ENCODE data around the gene FBLN7. TPM values are rescaled to one million over a fixed set of nuclear protein-coding genes. Genes with fewer than 3 reads are reported as not detected.

FBLN7 gene
- total and polyA plus RNA-seq, 4 donors, result 0.77 to 7.0 (median 1.9) TPM

GRCh38 chr2:112153179-112153490 is 14.9 kb downstream of the FBLN7 start:
- peaks cover 0 to 8% (median 0%) of the 10 kb centered on the region in 5 donors for H3K4me1 ChIP-seq (ENCODE audit: control insufficient read depth in 5 of 5, insufficient read depth in 5 of 5, low read length in 5 of 5)
- WGBS, 2 donors, result 94 to 96% methylated on average over 12 of the region's 12 CpGs
- H3K27me3 ChIP-seq (ENCODE audit: control insufficient read depth in 3 of 3, insufficient read depth in 3 of 3, low read length in 2 of 3), result no peaks in the 10 kb centered on the region
- ATAC-seq (ENCODE audit: insufficient read depth, low FRiP score), result no peak
- TF ChIP-seq, protein P1, sequence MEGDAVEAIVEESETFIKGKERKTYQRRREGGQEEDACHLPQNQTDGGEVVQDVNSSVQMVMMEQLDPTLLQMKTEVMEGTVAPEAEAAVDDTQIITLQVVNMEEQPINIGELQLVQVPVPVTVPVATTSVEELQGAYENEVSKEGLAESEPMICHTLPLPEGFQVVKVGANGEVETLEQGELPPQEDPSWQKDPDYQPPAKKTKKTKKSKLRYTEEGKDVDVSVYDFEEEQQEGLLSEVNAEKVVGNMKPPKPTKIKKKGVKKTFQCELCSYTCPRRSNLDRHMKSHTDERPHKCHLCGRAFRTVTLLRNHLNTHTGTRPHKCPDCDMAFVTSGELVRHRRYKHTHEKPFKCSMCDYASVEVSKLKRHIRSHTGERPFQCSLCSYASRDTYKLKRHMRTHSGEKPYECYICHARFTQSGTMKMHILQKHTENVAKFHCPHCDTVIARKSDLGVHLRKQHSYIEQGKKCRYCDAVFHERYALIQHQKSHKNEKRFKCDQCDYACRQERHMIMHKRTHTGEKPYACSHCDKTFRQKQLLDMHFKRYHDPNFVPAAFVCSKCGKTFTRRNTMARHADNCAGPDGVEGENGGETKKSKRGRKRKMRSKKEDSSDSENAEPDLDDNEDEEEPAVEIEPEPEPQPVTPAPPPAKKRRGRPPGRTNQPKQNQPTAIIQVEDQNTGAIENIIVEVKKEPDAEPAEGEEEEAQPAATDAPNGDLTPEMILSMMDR (IDR thresholded peaks at IDR 0.05; ENCODE audit: control extremely low read depth, extremely low read depth), result no peak
- DNase-seq, result no peak
- H3K9ac ChIP-seq (ENCODE audit: insufficient read depth in 1 of 2, low read length in 2 of 2), result no peak overlapping the region
- H3K9me3 ChIP-seq (ENCODE audit: control insufficient read depth in 4 of 4, insufficient read depth in 3 of 4, low read length in 3 of 4), result peaks cover 0 to 2% (median 0%) of the 10 kb centered on the region in 4 donors
- H3K4me3 ChIP-seq, result no peak overlapping the region
- H3K36me3 ChIP-seq (ENCODE audit: control insufficient read depth in 4 of 4, insufficient read depth in 4 of 4, low read length in 4 of 4), result no peaks in the 10 kb centered on the region
- no peak overlapping the region for H3K27ac ChIP-seq (ENCODE audit: low read depth in 1 of 2, low read length in 1 of 2)

GRCh38 chr2:112153501-112153900 is 15.3 kb downstream of the FBLN7 start:
- Histone ChIP-seq H3K36me3 (ENCODE audit: control insufficient read depth in 4 of 4, insufficient read depth in 4 of 4, low read length in 4 of 4) (no peaks in the 10 kb centered on the region), H3K9me3 (ENCODE audit: control insufficient read depth in 4 of 4, insufficient read depth in 3 of 4, low read length in 3 of 4) (peaks cover 0 to under 1% (median 0%) of the 10 kb centered on the region in 4 donors), H3K9ac (ENCODE audit: insufficient read depth in 1 of 2, low read length in 2 of 2) (no peak overlapping the region), H3K4me1 (ENCODE audit: control insufficient read depth in 5 of 5, insufficient read depth in 5 of 5, low read length in 5 of 5) (peaks cover 0 to 7% (median 0%) of the 10 kb centered on the region in 5 donors), H3K4me3 (no peak overlapping the region), H3K27ac (ENCODE audit: low read depth in 1 of 2, low read length in 1 of 2) (no peak overlapping the region), H3K27me3 (ENCODE audit: control insufficient read depth in 3 of 3, insufficient read depth in 3 of 3, low read length in 2 of 3) (no peaks in the 10 kb centered on the region)
- WGBS, 2 donors, result 95 to 99% methylated on average over 10 of the region's 10 CpGs
- TF ChIP-seq, protein P1 (IDR thresholded peaks at IDR 0.05; ENCODE audit: control extremely low read depth, extremely low read depth), result no peak
- DNase-seq, result no peak
- ATAC-seq (ENCODE audit: insufficient read depth, low FRiP score), result no peak

GRCh38 chr2:112154246-112155117 is 16.3 kb downstream of the FBLN7 start:
- WGBS, 2 donors, result 85 to 87% methylated on average over 14 of the region's 14 CpGs

More at GRCh38 chr2:112154246-112155117, 16.3 kb downstream of the FBLN7 start:
- ATAC-seq (ENCODE audit: insufficient read depth, low FRiP score) (no peak), DNase-seq (no peak)
- H3K27me3 ChIP-seq (ENCODE audit: control insufficient read depth in 3 of 3, insufficient read depth in 3 of 3, low read length in 2 of 3), result no peaks in the 10 kb centered on the region
- H3K27ac ChIP-seq (ENCODE audit: low read depth in 1 of 2, low read length in 1 of 2), result no peak overlapping the region
- TF ChIP-seq, protein P1 (IDR thresholded peaks at IDR 0.05; ENCODE audit: control extremely low read depth, extremely low read depth), result no peak
- H3K4me3 ChIP-seq, result no peak overlapping the region
- H3K9ac ChIP-seq (ENCODE audit: insufficient read depth in 1 of 2, low read length in 2 of 2), result no peak overlapping the region
- H3K36me3 ChIP-seq (ENCODE audit: control insufficient read depth in 4 of 4, insufficient read depth in 4 of 4, low read length in 4 of 4), result no peaks in the 10 kb centered on the region
- H3K4me1 ChIP-seq (ENCODE audit: control insufficient read depth in 5 of 5, insufficient read depth in 5 of 5, low read length in 5 of 5), result peaks cover 0 to 7% (median 0%) of the 10 kb centered on the region in 5 donors
- H3K9me3 ChIP-seq (ENCODE audit: control insufficient read depth in 4 of 4, insufficient read depth in 3 of 4, low read length in 3 of 4), result no peaks in the 10 kb centered on the region
